H4 (cell line): ENCODE results near the gene DOCK9. TPM values are rescaled to one million over a fixed set of nuclear protein-coding genes. Genes with fewer than 3 reads are reported as not detected.
A peak's percentile ranks its signal among the peaks of the same experiment; 100 is the strongest.

Experiments used
- DNase-seq: peaks from one replicate; pipeline ENCODE4 v3.0.0-alpha.2; 2015; ENCODE audit warnings: low spot score
- total RNA-seq: library from RNA; depleted of rRNA; stranded (reverse); fragments of >200 nt; shearing (Covaris generic); gene quantifications from 2 replicates; pipeline ENCODE4 v1.2.3, GENCODE V29; 2014; rRNA removed

DOCK9 gene
- 2.3 and 22.8 TPM in 2 replicates for total RNA-seq

GRCh38 chr13:98977568-98978265, at the start of gene DOCK9:
Gene DOCK9 (minus strand): TSS chr13:98978064. CDS start chr13:98977909, 155 bp downstream.
- peak; percentile 12 for DNase-seq

- DNase-seq, result no peak
These were observed 49.4 kb upstream of the DOCK9 start for GRCh38 chr13:99027260-99027659.

- no peak for DNase-seq
These were observed 45.1 kb upstream of the DOCK9 start for GRCh38 chr13:99022941-99023340.

- DNase-seq, result no peak
These were observed 40.7 kb upstream of the DOCK9 start for GRCh38 chr13:99018418-99019180.

GRCh38 chr13:99015606-99016490, 38.0 kb upstream of the DOCK9 start:
- no peak for DNase-seq

- no peak for DNase-seq
These were observed 36.7 kb upstream of the DOCK9 start for GRCh38 chr13:99014522-99014921.

GRCh38 chr13:99013951-99014350, 36.1 kb upstream of the DOCK9 start:
- DNase-seq, result no peak

- DNase-seq, result no peak
These were observed 34.7 kb upstream of the DOCK9 start for GRCh38 chr13:99012539-99012938.

GRCh38 chr13:99009987-99010551, 32.2 kb upstream of the DOCK9 start:
- DNase-seq, result no peak

GRCh38 chr13:99008577-99008976, 30.7 kb upstream of the DOCK9 start:
- DNase-seq, result no peak

GRCh38 chr13:99007414-99007986, 29.6 kb upstream of the DOCK9 start:
- DNase-seq, result no peak

GRCh38 chr13:99005609-99006008, 27.7 kb upstream of the DOCK9 start:
- no peak for DNase-seq

GRCh38 chr13:99004978-99005377, 27.1 kb upstream of the DOCK9 start:
- DNase-seq, result no peak

- no peak for DNase-seq
These were observed 26.1 kb upstream of the DOCK9 start for GRCh38 chr13:99003851-99004471.

- DNase-seq, result no peak
These were observed 25.3 kb upstream of the DOCK9 start for GRCh38 chr13:99003186-99003585.

GRCh38 chr13:99002172-99002710, 24.4 kb upstream of the DOCK9 start:
- no peak for DNase-seq

- DNase-seq, result no peak
These were observed 22.3 kb upstream of the DOCK9 start for GRCh38 chr13:99000137-99000536.

- DNase-seq, result no peak
These were observed 21.7 kb upstream of the DOCK9 start for GRCh38 chr13:98999639-98999952.

GRCh38 chr13:98998831-98999638, 21.2 kb upstream of the DOCK9 start:
- no peak for DNase-seq
